ENCODE results near the gene DNAH12. TPM values are rescaled to one million over a fixed set of nuclear protein-coding genes. Genes with fewer than 3 reads are reported as not detected.

The DNAH12 gene
- total and polyA plus RNA-seq, 10 of the 15 experiments (the other 5 are each of a cell fraction or from before 2014, with no cell fraction given) = under 0.01 to 0.35 (median 0.08) TPM

- no peak overlapping the region for H2AFZ ChIP-seq (ENCODE audit: control insufficient read depth, low read depth, low read length)
- H3K9ac ChIP-seq (ENCODE audit: control insufficient read depth, insufficient read depth, low read length) = no peak overlapping the region
- in situ Hi-C loops (cut with MboI) = no loop called here
- ChIA-PET CTCF (no interaction called here), POLR2A (no interaction called here), RAD21 (ENCODE audit: unreplicated experiment) (no interaction called here), SMC1A (ENCODE audit: uncharacterized antibody, unreplicated experiment) (no interaction called here)
- BruUV-seq (replicated peaks) = no TSS peak
- no peak overlapping the region for H3K4me2 ChIP-seq (ENCODE audit: control insufficient read depth, insufficient read depth)
- H3K4me3 ChIP-seq = no peak overlapping the region
- no peaks in the 10 kb centered on the region for H3K27me3 ChIP-seq (replicated peaks in 1 of 2; ENCODE audit: control insufficient read depth in 2 of 2, insufficient read depth in 2 of 2, low read length in 1 of 2)
- no peaks in the 10 kb centered on the region for H3K79me2 ChIP-seq (ENCODE audit: control insufficient read depth, insufficient read depth, low read length)
- FAIRE-seq (no peak), ATAC-seq (no peak), DNase-seq (ENCODE audit: low read depth, low spot score) (no peak)
- peaks cover 3 to 15% of the 10 kb centered on the region in 2 experiments for H3K36me3 ChIP-seq (ENCODE audit: control insufficient read depth in 2 of 2, insufficient read depth in 2 of 2, low read length in 1 of 2)
- intact Hi-C loops (cut with micrococcal nuclease; ENCODE audit: unreplicated experiment) = no loop called here
- no peaks in the 10 kb centered on the region for H4K20me1 ChIP-seq (ENCODE audit: control insufficient read depth, insufficient read depth)
- no peak overlapping the region for H3K27ac ChIP-seq (ENCODE audit: control insufficient read depth, insufficient read depth)
- no peaks in the 10 kb centered on the region for H3K4me1 ChIP-seq (ENCODE audit: control insufficient read depth, insufficient read depth, low read length)
- no peaks in the 10 kb centered on the region for H3K9me3 ChIP-seq (replicated peaks; ENCODE audit: control insufficient read depth, insufficient read depth, low read length)
- TF ChIP-seq ZBED1 (IDR thresholded peaks at IDR 0.05; ENCODE audit: borderline replicate concordance) (no peak), ATF2 (IDR thresholded peaks at IDR 0.05; ENCODE audit: low read length) (no peak), IRF5 (IDR thresholded peaks at IDR 0.05; ENCODE audit: borderline replicate concordance) (no peak), RELA (IDR thresholded peaks at IDR 0.05; ENCODE audit: borderline replicate concordance, partially characterized antibody) (no peak), CREB1 (IDR thresholded peaks at IDR 0.05; ENCODE audit: low read depth) (no peak), ZNF622 (IDR thresholded peaks at IDR 0.05) (no peak), SREBF2 (IDR thresholded peaks at IDR 0.05; ENCODE audit: low read length) (no peak), SPI1 (IDR thresholded peaks at IDR 0.05; ENCODE audit: borderline replicate concordance, insufficient read depth, low read depth, low read length) (no peak), CBX5 (IDR thresholded peaks at IDR 0.05; ENCODE audit: low read depth) (no peak), STAT3 (IDR thresholded peaks at IDR 0.05; ENCODE audit: low read depth, low read length) (no peak), USF1 (IDR thresholded peaks at IDR 0.05; ENCODE audit: borderline replicate concordance, extremely low read length, insufficient read depth, low read depth, low read length) (no peak), RB1 (IDR thresholded peaks at IDR 0.05; ENCODE audit: borderline replicate concordance) (no peak), EED (IDR thresholded peaks at IDR 0.05; ENCODE audit: low read depth) (no peak), PKNOX1 (IDR thresholded peaks at IDR 0.05) (no peak), E4F1 (IDR thresholded peaks at IDR 0.05; ENCODE audit: borderline replicate concordance, partially characterized antibody) (no peak), CHD2 (IDR thresholded peaks at IDR 0.05; ENCODE audit: borderline replicate concordance, low read depth, low read length) (no peak), BRCA1 (IDR thresholded peaks at IDR 0.05; ENCODE audit: low read depth, low read length) (no peak), PML (IDR thresholded peaks at IDR 0.05; ENCODE audit: low read length) (no peak)
- 86% methylated on average over 3 of the region's 3 CpGs for WGBS (ENCODE audit: insufficient coverage, insufficient replicate concordance, low lambda C conversion rate, missing lambda C conversion rate)
Observed at GRCh38 chr3:57261929-57262328, 282.2 kb downstream of the DNAH12 start.
